CD8-positive, alpha-beta memory T cell (primary cell): Measurements from ENCODE around the gene A2M. TPM values are rescaled to one million over a fixed set of nuclear protein-coding genes. Genes with fewer than 3 reads are reported as not detected.

ENCODE experiments used
- CTCF ChIA-PET: fragments of 350-600 bp; sonication (Branson Sonifier 250); formaldehyde crosslinking; loops from one replicate; lab custom pipeline; 2021; ENCODE audit warnings: antibody characterized with exemption; lab: Charles Lee
- POLR2A ChIA-PET: fragments of 350-600 bp; sonication (Branson Sonifier 250); formaldehyde crosslinking; loops from one replicate; lab custom pipeline; 2021; ENCODE audit warnings: antibody characterized with exemption; lab: Charles Lee
- DNase-seq, 5 donors: peaks; one replicate each; pipeline versions ENCODE4 v3.0.0 to v3.0.0-alpha.2; 2020 to 2022; ENCODE audit warnings: mixed read lengths in 1 of 5
- H3K27ac ChIP-seq: one replicate; pipeline ENCODE4 v1.7.0; 2013; ENCODE audit warnings: low read depth, mild to moderate bottlenecking, low read length, moderate library complexity
- H3K27me3 ChIP-seq: 2 replicates; pipeline ENCODE4 v1.7.0; 2013; ENCODE audit warnings: low read length, mild to moderate bottlenecking; ENCODE audit not compliant: insufficient read depth, poor library complexity, severe bottlenecking
- H3K36me3 ChIP-seq: 2 replicates; pipeline ENCODE4 v1.7.0; 2013; ENCODE audit warnings: mild to moderate bottlenecking, low read length, moderate library complexity; ENCODE audit not compliant: insufficient read depth
- H3K4me1 ChIP-seq: 2 replicates; pipeline ENCODE4 v1.7.0; 2013; ENCODE audit warnings: mild to moderate bottlenecking, low read length, moderate library complexity; ENCODE audit not compliant: insufficient read depth
- H3K4me3 ChIP-seq: 2 replicates; pipeline ENCODE4 v1.7.0; 2013; ENCODE audit warnings: mild to moderate bottlenecking, low read length
- H3K9me3 ChIP-seq: 2 replicates; pipeline ENCODE4 v1.7.0; 2013; ENCODE audit warnings: mild to moderate bottlenecking, low read length
- H3K27ac Mint-ChIP-seq, 8 donors: one replicate each; pipeline ENCODE4 v1.8.0; 2020 to 2021; ENCODE audit warnings: mixed read lengths in 8 of 8, mild to moderate bottlenecking in 6 of 8, inconsistent platforms in 3 of 8, moderate library complexity in 3 of 8
- H3K27me3 Mint-ChIP-seq, 2 donors: one replicate each; pipeline ENCODE4 v1.8.0; 2020 to 2021; ENCODE audit warnings: mixed read lengths in 2 of 2, mild to moderate bottlenecking in 1 of 2, moderate library complexity in 1 of 2
- H3K36me3 Mint-ChIP-seq, 3 donors: one replicate each; pipeline ENCODE4 v1.8.0; 2020 to 2021; ENCODE audit warnings: mixed read lengths in 3 of 3, inconsistent platforms in 1 of 3, mild to moderate bottlenecking in 1 of 3
- H3K4me1 Mint-ChIP-seq, 3 donors: one replicate each; pipeline ENCODE4 v1.8.0; 2020 to 2021; ENCODE audit warnings: mixed read lengths in 3 of 3, inconsistent platforms in 1 of 3, mild to moderate bottlenecking in 1 of 3
- H3K4me3 Mint-ChIP-seq, 7 donors: one replicate each; pipeline ENCODE4 v1.8.0; 2020 to 2021; ENCODE audit warnings: mixed read lengths in 7 of 7, mild to moderate bottlenecking in 6 of 7, moderate library complexity in 4 of 7, inconsistent platforms in 2 of 7
- H3K9me3 Mint-ChIP-seq, 5 donors: one replicate each; pipeline ENCODE4 v1.8.0; 2020 to 2022; ENCODE audit warnings: mixed read lengths in 5 of 5, mild to moderate bottlenecking in 3 of 5, moderate library complexity in 2 of 5, inconsistent platforms in 1 of 5
- polyA plus RNA-seq: library from polyadenylated mRNA; unstranded; fragments of 300-500 nt; fragmentation: Illumina TruSeq; gene quantifications from one replicate; pipeline ENCODE4 v1.2.3, GENCODE V29; 2021
- total RNA-seq, 2 experiments: library from RNA; stranded (reverse); gene quantifications; one replicate each; pipeline ENCODE4 v1.2.3, GENCODE V29; 2021

Gene A2M
- total RNA-seq (1 to 10 TPM; 1.4 to 1.6 TPM), polyA plus RNA-seq (2.2 TPM)

DNA sequence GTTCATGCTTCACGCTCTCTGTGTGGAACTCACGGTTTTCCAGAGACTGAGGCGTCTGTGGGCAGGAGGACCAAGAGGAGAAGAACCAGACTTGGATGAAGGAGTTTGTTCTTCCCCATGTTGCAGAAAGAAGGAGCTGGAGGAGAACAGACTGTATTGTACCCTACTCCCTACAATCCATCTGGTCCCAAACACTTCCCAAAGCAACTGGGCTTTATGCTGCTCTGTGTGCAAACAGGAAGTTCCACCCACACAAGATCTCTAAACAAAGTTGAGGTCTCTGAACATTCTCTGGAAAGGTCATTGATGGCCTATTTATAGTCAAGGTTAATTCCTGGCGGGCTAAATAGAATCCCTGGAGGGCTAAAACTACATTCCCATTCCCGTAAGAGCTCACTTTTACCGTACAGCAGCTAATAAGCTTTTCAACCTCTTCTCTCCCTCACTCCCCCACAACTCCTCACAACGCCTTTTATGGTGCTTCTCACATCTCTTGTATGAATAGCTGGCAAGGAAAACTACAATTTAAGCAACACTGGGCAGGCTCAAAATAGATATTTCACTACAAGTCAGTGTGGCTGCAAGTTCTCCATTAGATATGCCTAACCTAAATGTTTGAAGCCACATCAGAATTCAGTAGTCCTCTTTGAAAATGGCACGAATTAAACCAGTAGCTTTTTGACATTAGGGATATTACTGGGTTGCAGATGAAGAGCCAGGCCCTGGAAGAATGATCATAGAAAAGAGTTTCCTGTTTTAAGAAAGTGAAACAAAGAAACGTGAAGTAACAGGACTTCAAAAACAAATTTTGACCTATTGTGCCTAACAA, at the start of gene A2M:
Gene A2M (minus strand): TSS at position 189 of the 829 bp plus-strand sequence. CDS start 70 bp downstream, at position 119.
- Mint-ChIP-seq H3K4me3 (peak within 1 kb of the TSS in 2 of 7 donors; percentile 4 to 49), H3K27ac (peak within 1 kb of the TSS in 6 of 8 donors; percentile 10 to 85 (median 36)), H3K36me3 (peaks cover 5 to 28% (median 10%) of the 10 kb centered on the region in 3 donors), H3K4me1 (peaks cover 34 to 48% (median 46%) of the 10 kb centered on the region in 3 donors), H3K27me3 (no peaks in the 10 kb centered on the region), H3K9me3 (no peaks in the 10 kb centered on the region)
- Histone ChIP-seq H3K27me3 (no peaks in the 10 kb centered on the region), H3K36me3 (no peaks in the 10 kb centered on the region), H3K27ac (no peak within 1 kb of the TSS), H3K4me1 (peaks cover 7% of the 10 kb centered on the region), H3K9me3 (no peaks in the 10 kb centered on the region), H3K4me3 (no peak within 1 kb of the TSS)
- POLR2A ChIA-PET = interaction anchor here (0.8 kb wide), 1 partner anchor 11 kb away, joined by 3 read pairs; no protein-coding TSS in a partner anchor
- CTCF ChIA-PET = no interaction called here
- no peak for DNase-seq

DNA sequence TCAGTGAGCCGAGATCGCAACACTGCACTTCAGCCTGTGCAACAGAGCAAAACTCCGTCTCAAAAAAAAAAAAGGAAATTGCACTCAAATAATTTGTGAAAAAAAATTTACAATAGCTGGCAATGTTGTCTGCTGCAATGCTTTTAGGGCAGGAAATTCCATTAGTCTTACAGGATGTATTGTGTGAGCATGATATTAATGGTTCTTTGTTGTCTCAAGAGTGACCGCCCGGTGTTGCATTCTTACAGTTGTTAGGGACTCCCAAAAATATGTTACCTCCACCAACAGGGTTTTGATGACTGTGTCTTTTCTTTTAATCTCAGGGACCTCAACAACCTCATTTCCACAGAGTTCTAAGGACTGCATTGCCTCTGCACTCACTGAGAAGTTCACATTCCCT, 47.7 kb upstream of the A2M start:
- no peaks in the 10 kb centered on the region for H3K9me3 ChIP-seq
- no peak overlapping the region for H3K4me3 Mint-ChIP-seq
- no peaks in the 10 kb centered on the region for H3K36me3 ChIP-seq
- H3K9me3 Mint-ChIP-seq = no peaks in the 10 kb centered on the region
- ChIA-PET POLR2A (interaction anchor here (0.5 kb wide), 1 partner anchor 216 kb away, joined by 3 read pairs; no protein-coding TSS in a partner anchor), CTCF (no interaction called here)
- no peaks in the 10 kb centered on the region for H3K4me1 ChIP-seq
- no peak overlapping the region for H3K4me3 ChIP-seq
- peaks cover 0 to 16% (median 4%) of the 10 kb centered on the region in 3 donors for H3K4me1 Mint-ChIP-seq
- no peak overlapping the region for H3K27ac Mint-ChIP-seq
- H3K27me3 ChIP-seq = no peaks in the 10 kb centered on the region
- H3K27me3 Mint-ChIP-seq = peaks cover 0 to 2% of the 10 kb centered on the region in 2 donors
- peaks cover 33 to 58% (median 40%) of the 10 kb centered on the region in 3 donors for H3K36me3 Mint-ChIP-seq
- no peak overlapping the region for H3K27ac ChIP-seq
- DNase-seq = no peak

DNA sequence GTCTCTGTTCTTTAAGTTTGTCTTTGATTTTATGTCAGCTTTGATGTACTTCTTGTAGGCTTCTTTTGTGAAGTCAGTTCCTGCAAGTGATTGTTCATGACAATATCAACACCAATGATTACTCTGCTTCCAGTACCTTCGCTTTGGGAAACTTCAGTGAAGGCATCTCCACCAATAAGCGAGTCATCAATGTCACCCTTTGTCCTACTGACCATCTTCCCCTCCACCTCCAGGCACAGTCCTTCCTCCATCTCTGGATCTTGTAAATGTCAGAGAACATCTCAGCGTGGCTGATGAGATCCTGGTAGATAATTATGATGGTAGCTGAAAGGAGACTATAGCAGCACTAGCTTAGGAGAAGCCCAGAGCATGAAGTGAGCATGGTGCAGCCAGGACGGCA, 40.4 kb upstream of the A2M start:
- ChIA-PET POLR2A (no interaction called here), CTCF (no interaction called here)
- Mint-ChIP-seq H3K4me3 (no peak overlapping the region), H3K27me3 (no peaks in the 10 kb centered on the region), H3K4me1 (peaks cover 12 to 44% (median 20%) of the 10 kb centered on the region in 3 donors), H3K36me3 (peaks cover 29 to 59% (median 31%) of the 10 kb centered on the region in 3 donors), H3K27ac (peak overlapping the region in 4 of 8 donors; percentile 57 to 76 (median 68)), H3K9me3 (no peaks in the 10 kb centered on the region)
- no peaks in the 10 kb centered on the region for H3K36me3 ChIP-seq
- H3K4me1 ChIP-seq = no peaks in the 10 kb centered on the region
- H3K27ac ChIP-seq = no peak overlapping the region
- H3K27me3 ChIP-seq = no peaks in the 10 kb centered on the region
- no peaks in the 10 kb centered on the region for H3K9me3 ChIP-seq
- no peak overlapping the region for H3K4me3 ChIP-seq
- DNase-seq = no peak

DNA sequence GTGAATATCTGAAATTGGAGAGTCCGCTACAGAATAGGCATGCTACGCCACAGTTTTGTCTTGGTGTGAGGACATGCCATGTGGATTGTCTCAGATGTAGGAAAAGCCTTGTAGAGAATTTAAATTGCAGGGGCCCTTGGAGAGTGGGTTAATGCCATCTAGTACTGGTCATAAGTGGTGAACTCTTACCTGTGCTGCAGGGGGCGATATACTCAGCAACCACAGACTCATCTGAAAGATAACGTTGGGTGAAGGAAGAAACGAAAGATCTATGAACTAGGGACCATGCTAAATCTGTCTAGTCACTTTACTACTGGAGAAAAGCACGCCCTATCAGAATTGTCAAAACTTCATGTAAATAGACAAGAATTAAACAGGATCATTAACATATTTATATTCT, 33.7 kb upstream of the A2M start:
- Mint-ChIP-seq H3K27me3 (peaks cover 0 to 1% of the 10 kb centered on the region in 2 donors), H3K4me1 (peaks cover 20 to 52% (median 34%) of the 10 kb centered on the region in 3 donors), H3K4me3 (no peak overlapping the region), H3K36me3 (peaks cover 31 to 57% (median 44%) of the 10 kb centered on the region in 3 donors), H3K27ac (peak overlapping the region in 3 of 8 donors; percentile 11 to 36 (median 12)), H3K9me3 (peaks cover 13 to 20% (median 19%) of the 10 kb centered on the region in 5 donors)
- ChIA-PET POLR2A (no interaction called here), CTCF (no interaction called here)
- DNase-seq = no peak
- Histone ChIP-seq H3K27me3 (no peaks in the 10 kb centered on the region), H3K36me3 (no peaks in the 10 kb centered on the region), H3K9me3 (no peaks in the 10 kb centered on the region), H3K27ac (no peak overlapping the region), H3K4me1 (no peaks in the 10 kb centered on the region), H3K4me3 (no peak overlapping the region)

DNA sequence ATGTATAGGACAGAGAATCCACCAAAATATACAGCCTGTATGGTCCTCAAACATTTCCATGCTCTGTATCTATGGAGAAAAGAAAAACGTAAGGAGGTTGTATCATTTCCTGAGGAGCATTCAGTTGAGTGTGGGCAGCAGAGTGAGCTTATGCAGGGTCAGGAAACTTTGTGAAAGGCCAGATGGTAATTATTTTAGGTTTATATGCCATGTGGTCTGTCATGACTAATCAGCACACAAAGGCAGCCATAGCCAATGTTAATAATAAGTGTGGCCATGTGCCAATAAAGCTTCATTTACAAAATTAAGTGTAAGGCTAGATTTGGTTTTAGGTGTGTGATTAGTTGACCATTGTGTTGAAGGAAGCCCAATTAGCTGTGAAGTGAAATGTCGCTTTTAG, 33.2 kb upstream of the A2M start:
- H3K36me3 Mint-ChIP-seq = peaks cover 30 to 53% (median 47%) of the 10 kb centered on the region in 3 donors
- Histone ChIP-seq H3K4me3 (no peak overlapping the region), H3K9me3 (no peaks in the 10 kb centered on the region), H3K4me1 (no peaks in the 10 kb centered on the region), H3K36me3 (no peaks in the 10 kb centered on the region), H3K27me3 (no peaks in the 10 kb centered on the region), H3K27ac (no peak overlapping the region)
- H3K9me3 Mint-ChIP-seq = peaks cover 18 to 25% (median 21%) of the 10 kb centered on the region in 5 donors
- peaks cover 0 to 1% of the 10 kb centered on the region in 2 donors for H3K27me3 Mint-ChIP-seq
- H3K4me1 Mint-ChIP-seq = peaks cover 20 to 53% (median 35%) of the 10 kb centered on the region in 3 donors
- ChIA-PET CTCF (no interaction called here), POLR2A (no interaction called here)
- DNase-seq = no peak
- peak overlapping the region in 2 of 8 donors; percentile 3 to 48 for H3K27ac Mint-ChIP-seq
- H3K4me3 Mint-ChIP-seq = no peak overlapping the region

DNA sequence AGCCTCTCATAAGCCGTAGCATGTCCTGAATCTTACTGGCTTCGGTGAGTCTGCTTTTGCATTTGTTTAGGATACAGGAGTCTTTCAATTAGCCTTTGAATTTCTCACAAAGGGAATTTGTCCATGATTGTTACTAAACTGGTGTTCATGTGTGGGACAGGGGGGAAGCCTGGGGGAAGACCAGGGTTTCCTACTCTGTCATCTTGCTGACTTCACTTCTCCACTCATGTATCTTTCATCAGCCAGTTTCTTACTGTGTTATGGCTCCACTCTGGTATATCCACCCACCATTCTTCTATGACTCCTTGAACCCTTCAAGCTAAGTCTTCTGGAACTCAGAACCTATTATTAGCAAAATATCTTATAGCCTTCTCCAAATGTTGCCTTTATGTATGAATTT, 31.7 kb upstream of the A2M start:
- Histone ChIP-seq H3K27me3 (no peaks in the 10 kb centered on the region), H3K36me3 (no peaks in the 10 kb centered on the region), H3K4me1 (no peaks in the 10 kb centered on the region), H3K4me3 (no peak overlapping the region), H3K27ac (no peak overlapping the region), H3K9me3 (no peaks in the 10 kb centered on the region)
- Mint-ChIP-seq H3K27ac (peak overlapping the region in 5 of 8 donors; percentile 4 to 83 (median 52)), H3K9me3 (peaks cover 20 to 30% (median 23%) of the 10 kb centered on the region in 5 donors), H3K4me1 (peaks cover 21 to 46% (median 29%) of the 10 kb centered on the region in 3 donors), H3K4me3 (peak overlapping the region in 1 of 7 donors; percentile 13), H3K27me3 (peaks cover 4% of the 10 kb centered on the region in 2 donors), H3K36me3 (peaks cover 27 to 55% (median 46%) of the 10 kb centered on the region in 3 donors)
- ChIA-PET CTCF (no interaction called here), POLR2A (no interaction called here)
- DNase-seq = no peak

DNA sequence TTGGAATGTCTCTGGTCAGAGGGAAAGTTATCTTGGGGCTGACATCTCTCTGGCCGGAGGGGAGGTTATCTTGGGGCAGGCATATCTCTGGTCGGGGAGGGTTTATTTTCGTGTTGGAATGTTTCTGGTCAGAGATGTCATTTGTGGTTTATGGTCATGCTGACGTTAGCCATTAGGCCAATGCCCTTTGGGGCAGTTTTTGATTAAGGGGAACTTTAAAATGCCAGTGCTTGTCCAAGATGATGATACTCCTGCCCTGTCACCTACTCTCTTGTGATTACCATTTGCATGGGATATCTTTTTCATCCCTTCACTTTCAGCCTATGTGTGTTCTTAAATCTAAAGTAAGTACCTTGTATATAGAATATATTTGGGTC, 29.0 kb upstream of the A2M start:
- Mint-ChIP-seq H3K4me3 (no peak overlapping the region), H3K27me3 (peaks cover 4% of the 10 kb centered on the region in 2 donors), H3K36me3 (peaks cover 23 to 46% (median 34%) of the 10 kb centered on the region in 3 donors), H3K4me1 (peaks cover 25 to 40% (median 30%) of the 10 kb centered on the region in 3 donors), H3K27ac (peak overlapping the region in 2 of 8 donors; percentile 19 to 63), H3K9me3 (peaks cover 20 to 30% (median 23%) of the 10 kb centered on the region in 5 donors)
- Histone ChIP-seq H3K9me3 (no peaks in the 10 kb centered on the region), H3K27ac (no peak overlapping the region), H3K4me1 (no peaks in the 10 kb centered on the region), H3K4me3 (no peak overlapping the region), H3K27me3 (no peaks in the 10 kb centered on the region), H3K36me3 (no peaks in the 10 kb centered on the region)
- DNase-seq = no peak
- POLR2A ChIA-PET = no interaction called here
- CTCF ChIA-PET = no interaction called here
